ENCODE data around the gene KRTAP10-3. TPM values are rescaled to one million over a fixed set of nuclear protein-coding genes. Genes with fewer than 3 reads are reported as not detected.

Gene KRTAP10-3
- total and polyA plus RNA-seq, 9 of the 15 experiments (the other 6 are each of a cell fraction or from before 2014, with no cell fraction given), result not detected

- TF ChIP-seq ZMIZ1 (IDR thresholded peaks at IDR 0.05; ENCODE audit: low read depth in 2 of 2, low read length in 2 of 2), result peak in 1 of 2 experiments; percentile 85; a peak in 2 of 4 replicates
- peak; percentile 72; the same call in 1 of the 2 replicates for TF ChIP-seq ESRRA (IDR thresholded peaks at IDR 0.05; ENCODE audit: borderline replicate concordance, low read depth)
- TF ChIP-seq, protein P1, sequence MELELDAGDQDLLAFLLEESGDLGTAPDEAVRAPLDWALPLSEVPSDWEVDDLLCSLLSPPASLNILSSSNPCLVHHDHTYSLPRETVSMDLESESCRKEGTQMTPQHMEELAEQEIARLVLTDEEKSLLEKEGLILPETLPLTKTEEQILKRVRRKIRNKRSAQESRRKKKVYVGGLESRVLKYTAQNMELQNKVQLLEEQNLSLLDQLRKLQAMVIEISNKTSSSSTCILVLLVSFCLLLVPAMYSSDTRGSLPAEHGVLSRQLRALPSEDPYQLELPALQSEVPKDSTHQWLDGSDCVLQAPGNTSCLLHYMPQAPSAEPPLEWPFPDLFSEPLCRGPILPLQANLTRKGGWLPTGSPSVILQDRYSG (tag; conservative IDR thresholded peaks at IDR 0.05; ENCODE audit: low read depth), result peak; percentile 95
- peak; percentile 95 for TF ChIP-seq DPF2 (IDR thresholded peaks at IDR 0.05)
- peak; percentile 86 for TF ChIP-seq ZKSCAN8 (CRISPR knock-in tag; IDR thresholded peaks at IDR 0.05)
- TF ChIP-seq PHTF2 (CRISPR knock-in tag; IDR thresholded peaks at IDR 0.05), result no peak
- TF ChIP-seq TCF15 (CRISPR knock-in tag; IDR thresholded peaks at IDR 0.05), result no peak
- TF ChIP-seq BRD9 (IDR thresholded peaks at IDR 0.05; ENCODE audit: low read depth, partially characterized antibody), result no peak
- TF ChIP-seq PURB (CRISPR knock-in tag; IDR thresholded peaks at IDR 0.05; ENCODE audit: low read depth), result no peak
- TF ChIP-seq ZFP1 (CRISPR knock-in tag; IDR thresholded peaks at IDR 0.05), result 0 out of 2 replicates have a peak, but pooled peaks have one; percentile 7
- TF ChIP-seq PHB (CRISPR knock-in tag; IDR thresholded peaks at IDR 0.05), result peak; percentile 44; the same call in 1 of the 2 replicates
- no peak for TF ChIP-seq ZNF668 (CRISPR knock-in tag; IDR thresholded peaks at IDR 0.05)
- no peak for TF ChIP-seq SIX5 (IDR thresholded peaks at IDR 0.05; ENCODE audit: borderline replicate concordance in 1 of 2, insufficient read depth in 1 of 2, low read depth in 1 of 2, low read length in 2 of 2)
- TF ChIP-seq NFIC (IDR thresholded peaks at IDR 0.05), result peak; percentile 83
- peak; percentile 94 for TF ChIP-seq CBFA2T2 (conservative IDR thresholded peaks at IDR 0.05)
- peak; percentile 97 for TF ChIP-seq CBFA2T3 (IDR thresholded peaks at IDR 0.05)
- no peak for TF ChIP-seq MCM3 (IDR thresholded peaks at IDR 0.05)
- peak in 1 of 2 experiments; percentile 74; a peak in 2 of 4 replicates for TF ChIP-seq ARNT (IDR thresholded peaks at IDR 0.05)
- TF ChIP-seq, protein P2, sequence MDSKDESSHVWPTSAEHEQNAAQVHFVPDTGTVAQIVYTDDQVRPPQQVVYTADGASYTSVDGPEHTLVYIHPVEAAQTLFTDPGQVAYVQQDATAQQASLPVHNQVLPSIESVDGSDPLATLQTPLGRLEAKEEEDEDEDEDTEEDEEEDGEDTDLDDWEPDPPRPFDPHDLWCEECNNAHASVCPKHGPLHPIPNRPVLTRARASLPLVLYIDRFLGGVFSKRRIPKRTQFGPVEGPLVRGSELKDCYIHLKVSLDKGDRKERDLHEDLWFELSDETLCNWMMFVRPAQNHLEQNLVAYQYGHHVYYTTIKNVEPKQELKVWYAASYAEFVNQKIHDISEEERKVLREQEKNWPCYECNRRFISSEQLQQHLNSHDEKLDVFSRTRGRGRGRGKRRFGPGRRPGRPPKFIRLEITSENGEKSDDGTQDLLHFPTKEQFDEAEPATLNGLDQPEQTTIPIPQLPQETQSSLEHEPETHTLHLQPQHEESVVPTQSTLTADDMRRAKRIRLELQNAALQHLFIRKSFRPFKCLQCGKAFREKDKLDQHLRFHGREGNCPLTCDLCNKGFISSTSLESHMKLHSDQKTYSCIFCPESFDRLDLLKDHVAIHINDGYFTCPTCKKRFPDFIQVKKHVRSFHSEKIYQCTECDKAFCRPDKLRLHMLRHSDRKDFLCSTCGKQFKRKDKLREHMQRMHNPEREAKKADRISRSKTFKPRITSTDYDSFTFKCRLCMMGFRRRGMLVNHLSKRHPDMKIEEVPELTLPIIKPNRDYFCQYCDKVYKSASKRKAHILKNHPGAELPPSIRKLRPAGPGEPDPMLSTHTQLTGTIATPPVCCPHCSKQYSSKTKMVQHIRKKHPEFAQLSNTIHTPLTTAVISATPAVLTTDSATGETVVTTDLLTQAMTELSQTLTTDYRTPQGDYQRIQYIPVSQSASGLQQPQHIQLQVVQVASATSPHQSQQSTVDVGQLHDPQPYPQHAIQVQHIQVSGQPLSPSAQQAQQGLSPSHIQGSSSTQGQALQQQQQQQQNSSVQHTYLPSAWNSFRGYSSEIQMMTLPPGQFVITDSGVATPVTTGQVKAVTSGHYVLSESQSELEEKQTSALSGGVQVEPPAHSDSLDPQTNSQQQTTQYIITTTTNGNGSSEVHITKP (IDR thresholded peaks at IDR 0.05; ENCODE audit: partially characterized antibody), result peak; percentile 89
- no peak for TF ChIP-seq NR2C2 (CRISPR knock-in tag; IDR thresholded peaks at IDR 0.05)
- TF ChIP-seq NR2C2 (tag; IDR thresholded peaks at IDR 0.05), result peak; percentile 81
These were observed 35.2 kb upstream of the KRTAP10-3 start (continued) for GRCh38 chr21:44593598-44594405.
